EH (cell line): ENCODE results near the gene MRO.
"Not testable (repeated sequence)": the region's sequence is repeated elsewhere in the genome, so short reads cannot be mapped to it uniquely, and the experiment has no call there.

Source experiments
- DNase-seq: peaks from one replicate; pipeline ENCODE4 v3.0.0-alpha.2; 2015; ENCODE audit warnings: low read depth

MRO gene

DNA sequence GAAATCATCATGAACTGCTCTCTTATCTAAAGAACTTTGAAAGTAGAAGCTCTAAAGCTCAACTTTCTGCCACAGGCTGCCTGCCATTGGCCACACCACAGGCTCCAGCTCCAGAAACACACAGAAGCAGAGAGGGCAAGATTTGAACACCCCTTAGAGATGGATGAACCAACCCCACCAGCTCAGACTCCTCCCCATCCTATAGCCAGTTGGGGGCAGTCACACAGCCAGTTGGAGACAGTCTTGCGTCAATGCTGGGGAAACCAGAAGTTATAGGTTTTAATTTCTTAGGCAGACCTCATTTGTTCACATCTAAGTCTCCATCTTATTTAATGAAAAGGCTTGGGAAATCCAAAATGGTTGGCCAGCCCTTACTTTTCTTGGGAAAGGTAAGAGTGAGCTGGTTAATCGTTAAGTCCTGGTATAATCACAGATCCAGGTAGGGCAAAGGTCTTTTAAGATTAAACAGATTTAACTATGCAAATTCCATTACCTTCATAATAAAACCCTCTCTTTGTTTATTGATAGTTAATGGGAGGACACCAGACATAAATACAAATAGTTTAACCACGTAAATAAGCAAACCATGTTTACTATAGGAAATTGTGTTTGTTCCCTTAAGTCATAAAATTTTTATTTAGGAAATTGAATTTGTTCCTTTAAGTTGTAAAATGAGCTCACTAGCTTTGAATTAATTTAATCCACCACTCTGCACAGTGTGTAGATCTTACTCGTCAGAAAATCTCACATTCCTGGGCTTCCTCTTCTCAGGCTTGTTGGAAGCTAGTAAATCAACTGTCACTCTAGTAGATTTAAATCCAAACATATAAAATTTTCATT is 28.0 kb downstream of the MRO start:
- no peak for DNase-seq

- no peak for DNase-seq
Measured at GRCh38 chr18:50790948-50791347, 28.9 kb downstream of the MRO start.

DNA sequence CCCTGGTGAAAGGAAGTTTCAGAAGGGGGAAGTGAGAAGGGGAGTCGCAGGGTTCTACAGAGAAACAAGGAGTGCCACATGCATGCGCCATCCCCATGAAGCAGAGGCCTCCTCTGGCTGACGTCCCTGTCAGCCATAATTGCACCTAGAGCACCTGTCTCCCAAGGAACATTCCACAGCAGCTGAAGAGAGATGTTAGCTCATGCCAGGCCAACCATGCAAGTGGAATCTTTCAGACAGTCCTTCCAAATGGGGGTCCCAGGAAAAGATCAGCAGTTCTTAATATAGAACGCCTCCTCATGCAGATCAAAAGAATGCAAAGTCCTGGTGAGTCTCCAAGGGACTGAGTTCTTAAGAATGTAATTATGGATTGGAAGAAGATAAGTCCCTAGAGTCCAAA is 29.6 kb downstream of the MRO start:
- no peak for DNase-seq

- DNase-seq = no peak
Measured at GRCh38 chr18:50788284-50788683, 31.5 kb downstream of the MRO start.

DNA sequence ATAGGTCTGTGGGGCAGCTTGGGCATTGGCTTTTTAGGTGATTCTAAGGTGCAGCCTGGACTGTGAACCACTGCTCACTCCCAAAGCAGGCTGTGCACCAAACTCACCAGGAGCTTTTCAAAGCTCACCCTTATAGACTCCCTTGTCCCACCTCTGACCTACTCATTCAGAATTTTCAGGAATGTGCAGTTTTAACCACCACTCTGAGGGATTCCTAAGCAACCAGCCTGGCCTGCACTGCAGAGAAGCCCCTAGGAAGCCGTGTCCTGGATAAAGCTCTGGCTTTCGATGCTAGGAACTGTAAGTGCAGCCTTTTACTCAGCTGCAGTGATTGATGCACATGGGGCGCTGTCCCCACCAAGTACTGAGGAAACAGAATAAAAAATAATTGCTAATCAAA is 33.0 kb downstream of the MRO start:
- peak; percentile 2 for DNase-seq

DNA sequence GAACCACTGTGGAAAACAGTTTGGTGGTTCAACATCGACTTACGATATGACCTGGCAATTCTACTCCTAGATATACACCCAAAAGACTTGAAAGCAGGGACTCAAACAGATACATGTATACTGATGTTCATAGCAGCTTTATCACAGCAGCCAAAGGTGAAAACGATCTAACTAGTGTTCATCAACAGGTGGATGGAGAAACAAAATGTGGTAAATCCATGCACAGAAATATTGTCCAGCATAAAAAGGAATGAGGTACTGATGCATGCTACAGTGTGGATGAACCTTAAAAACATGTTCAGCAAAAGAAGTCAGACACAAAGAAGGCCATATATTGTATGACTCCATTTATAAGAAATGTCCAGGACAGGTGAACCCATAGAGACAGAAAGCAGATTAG is 36.3 kb downstream of the MRO start:
- no peak for DNase-seq

- DNase-seq = not testable (repeated sequence)
Measured at GRCh38 chr18:50779021-50779420, 40.8 kb downstream of the MRO start.

- no peak for DNase-seq
Measured at GRCh38 chr18:50776383-50776782, 43.4 kb downstream of the MRO start.

- no peak for DNase-seq
Measured at GRCh38 chr18:50775726-50776125, 44.1 kb downstream of the MRO start.

DNA sequence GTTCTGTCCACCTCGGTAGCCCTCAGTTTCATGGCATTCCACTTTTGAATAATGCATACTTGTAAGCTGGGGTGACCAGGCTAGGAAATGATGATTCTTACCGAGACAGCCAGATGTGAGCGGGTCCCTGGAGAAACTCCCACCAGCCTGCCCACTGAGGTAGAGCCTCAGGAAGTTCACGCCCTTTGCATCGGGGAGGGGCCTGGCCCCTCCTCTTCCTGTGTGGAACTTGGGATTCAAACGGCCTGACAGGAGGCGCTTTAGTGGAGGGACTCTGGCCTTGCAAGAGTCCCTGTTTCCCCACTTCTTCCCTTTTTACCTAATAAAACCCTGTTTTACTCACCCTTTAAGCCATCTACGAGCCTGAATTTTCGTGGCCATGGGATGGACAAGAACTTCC is 44.6 kb downstream of the MRO start:
- DNase-seq = no peak

GRCh38 chr18:50769463-50769862 is 50.4 kb downstream of the MRO start:
- DNase-seq = no peak

DNA sequence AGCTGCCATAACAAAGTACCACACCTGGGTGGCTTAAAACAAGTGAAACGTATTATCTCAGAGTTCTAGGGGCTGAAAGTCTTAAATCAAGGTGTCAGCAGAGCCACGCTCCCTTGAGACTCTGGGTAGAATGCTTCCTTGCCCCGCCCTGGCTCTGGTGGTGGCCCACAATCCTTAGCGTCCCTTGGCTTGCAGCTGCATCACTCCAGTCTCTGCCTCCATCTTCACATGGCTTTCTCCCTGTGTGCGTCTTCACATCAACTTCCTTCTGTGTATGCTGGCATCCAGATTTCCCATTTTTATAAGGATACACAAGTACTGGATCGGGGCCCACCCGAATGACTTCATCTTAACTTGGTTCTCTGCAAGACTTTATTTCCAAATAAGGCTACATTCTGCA is 62.5 kb downstream of the MRO start:
- peak; percentile 2 for DNase-seq

DNA sequence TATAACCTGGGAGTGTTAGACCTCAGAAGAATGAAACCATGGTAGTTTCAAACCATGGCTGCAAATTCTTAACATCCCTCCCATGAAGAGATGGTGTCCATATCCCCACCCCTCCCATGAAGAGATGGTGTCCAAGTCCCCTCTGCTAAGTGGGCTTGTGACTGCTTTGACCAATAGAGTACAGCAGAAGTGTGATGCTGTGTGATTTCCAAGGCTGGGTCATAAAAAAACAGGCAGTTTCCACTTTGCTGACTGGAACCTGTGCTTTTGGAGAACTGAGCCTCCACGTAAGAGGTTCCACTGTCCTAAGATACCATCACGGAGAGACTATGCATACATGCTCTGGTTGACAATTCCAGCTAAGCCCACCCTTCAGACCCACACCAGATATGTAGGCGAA is 65.5 kb downstream of the MRO start:
- no peak for DNase-seq

GRCh38 chr18:50753311-50753710 is 66.5 kb downstream of the MRO start:
- no peak for DNase-seq

DNA sequence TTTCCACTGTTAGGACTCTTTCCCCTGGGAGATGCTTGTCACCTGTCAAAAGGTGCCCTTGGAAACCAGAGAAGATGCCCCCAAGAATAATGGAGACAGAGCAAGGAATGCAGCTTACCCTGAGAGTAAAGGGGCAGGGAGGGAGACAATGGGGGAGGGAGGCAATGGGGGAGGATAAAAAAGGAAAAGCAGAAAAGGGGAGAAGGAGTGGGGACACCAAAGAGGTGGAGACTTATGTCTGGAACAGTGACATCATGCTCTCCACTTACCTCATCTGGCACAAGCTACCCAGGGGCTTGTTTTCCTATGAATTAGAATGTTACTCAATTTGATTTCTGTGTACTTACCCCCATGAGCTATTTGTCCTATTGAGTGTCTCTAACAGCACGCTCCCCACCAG is 67.9 kb downstream of the MRO start:
- DNase-seq = no peak

DNA sequence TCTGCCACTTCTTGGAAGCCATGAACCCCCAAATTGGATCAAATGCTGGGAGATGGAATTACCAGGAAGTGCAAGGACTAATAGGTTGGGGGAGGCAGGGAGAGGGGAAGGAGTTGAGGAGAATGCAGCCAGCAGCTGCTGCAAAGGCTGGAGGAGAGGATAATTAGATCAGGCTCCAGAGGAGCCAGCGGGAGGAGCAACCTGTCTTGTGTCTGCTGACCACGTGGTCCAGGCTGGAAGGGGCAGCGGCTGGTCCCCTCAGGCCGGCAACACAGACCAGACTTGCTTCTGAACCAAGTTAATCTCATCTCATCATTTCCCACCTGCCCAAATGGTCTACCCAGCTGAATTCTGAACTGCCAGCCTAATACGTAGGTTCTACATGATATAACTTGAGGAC is 68.3 kb downstream of the MRO start:
- DNase-seq = no peak

- no peak for DNase-seq
Measured at GRCh38 chr18:50750546-50750945, 69.3 kb downstream of the MRO start.

GRCh38 chr18:50749945-50750344 is 69.9 kb downstream of the MRO start:
- DNase-seq = no peak

DNA sequence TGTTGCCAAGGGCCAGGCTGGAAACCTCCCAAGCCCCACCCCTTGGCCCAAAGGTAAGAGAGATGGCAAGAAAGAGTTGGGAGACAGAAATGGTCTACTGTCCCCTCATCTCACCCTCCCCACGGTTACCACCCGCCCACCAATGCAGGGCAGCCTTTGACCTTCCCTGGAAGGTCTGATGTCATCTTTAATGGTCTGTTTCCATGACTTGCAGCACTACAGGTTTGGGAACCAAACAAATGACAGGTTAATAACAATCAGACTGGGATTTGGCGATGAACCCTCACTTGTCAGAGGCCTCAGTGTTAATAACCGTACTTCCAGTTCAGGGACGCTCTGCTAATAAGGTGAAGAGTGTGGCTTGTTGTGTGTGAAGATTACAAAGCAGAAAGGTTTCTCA is 70.4 kb downstream of the MRO start:
- DNase-seq = no peak

- no peak for DNase-seq
Measured at GRCh38 chr18:50748243-50749229, 71.3 kb downstream of the MRO start.

- no peak for DNase-seq
Measured at GRCh38 chr18:50747849-50748242, 72.0 kb downstream of the MRO start.

GRCh38 chr18:50745945-50746344 is 73.9 kb downstream of the MRO start:
- DNase-seq = no peak
